Measurements from ENCODE around the gene TMEM9B.

Gene TMEM9B

GRCh38 chr11:8956860-8957259 lies 7.4 kb downstream of the TMEM9B start:
- Histone ChIP-seq H3K27me3 (ENCODE audit: insufficient read depth, low read depth, severe bottlenecking) (no peaks in the 10 kb centered on the region), H3K27ac (no peak overlapping the region), H3K4me3 (ENCODE audit: low read depth, low read length) (no peak overlapping the region), H3K9me3 (ENCODE audit: severe bottlenecking) (no peaks in the 10 kb centered on the region), H3K36me3 (peaks cover 15% of the 10 kb centered on the region)
- TF ChIP-seq, protein P1, sequence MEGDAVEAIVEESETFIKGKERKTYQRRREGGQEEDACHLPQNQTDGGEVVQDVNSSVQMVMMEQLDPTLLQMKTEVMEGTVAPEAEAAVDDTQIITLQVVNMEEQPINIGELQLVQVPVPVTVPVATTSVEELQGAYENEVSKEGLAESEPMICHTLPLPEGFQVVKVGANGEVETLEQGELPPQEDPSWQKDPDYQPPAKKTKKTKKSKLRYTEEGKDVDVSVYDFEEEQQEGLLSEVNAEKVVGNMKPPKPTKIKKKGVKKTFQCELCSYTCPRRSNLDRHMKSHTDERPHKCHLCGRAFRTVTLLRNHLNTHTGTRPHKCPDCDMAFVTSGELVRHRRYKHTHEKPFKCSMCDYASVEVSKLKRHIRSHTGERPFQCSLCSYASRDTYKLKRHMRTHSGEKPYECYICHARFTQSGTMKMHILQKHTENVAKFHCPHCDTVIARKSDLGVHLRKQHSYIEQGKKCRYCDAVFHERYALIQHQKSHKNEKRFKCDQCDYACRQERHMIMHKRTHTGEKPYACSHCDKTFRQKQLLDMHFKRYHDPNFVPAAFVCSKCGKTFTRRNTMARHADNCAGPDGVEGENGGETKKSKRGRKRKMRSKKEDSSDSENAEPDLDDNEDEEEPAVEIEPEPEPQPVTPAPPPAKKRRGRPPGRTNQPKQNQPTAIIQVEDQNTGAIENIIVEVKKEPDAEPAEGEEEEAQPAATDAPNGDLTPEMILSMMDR (IDR thresholded peaks at IDR 0.05; ENCODE audit: low read depth, low read length), result no peak
- DNase-seq, result no peak

DNA sequence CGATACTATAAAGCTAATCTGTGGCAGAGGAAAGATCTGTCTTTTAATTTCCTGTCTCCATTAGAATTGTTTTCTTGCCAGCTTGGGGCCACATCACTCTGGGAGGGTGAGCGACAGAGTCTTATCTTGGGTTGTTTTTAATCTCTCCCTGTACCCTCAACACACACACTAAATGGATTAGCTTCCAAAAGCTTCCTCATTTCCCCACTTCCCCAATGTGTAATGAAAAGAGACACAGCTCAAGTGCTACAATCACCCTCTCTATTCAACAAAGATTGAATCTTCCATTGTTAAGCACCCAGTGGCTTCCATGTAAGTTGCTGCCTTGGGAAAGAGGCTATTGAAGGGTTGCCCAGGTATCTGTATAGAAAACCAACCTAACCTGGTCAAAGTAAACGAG lies 15.4 kb downstream of the TMEM9B start:
- TF ChIP-seq, protein P1 (IDR thresholded peaks at IDR 0.05; ENCODE audit: low read depth, low read length), result no peak
- no peak overlapping the region for H3K4me3 ChIP-seq (ENCODE audit: low read depth, low read length)
- H3K27me3 ChIP-seq (ENCODE audit: insufficient read depth, low read depth, severe bottlenecking), result no peaks in the 10 kb centered on the region
- no peak for DNase-seq
- peaks cover 25% of the 10 kb centered on the region for H3K36me3 ChIP-seq
- H3K9me3 ChIP-seq (ENCODE audit: severe bottlenecking), result no peaks in the 10 kb centered on the region
- no peak overlapping the region for H3K27ac ChIP-seq

DNA sequence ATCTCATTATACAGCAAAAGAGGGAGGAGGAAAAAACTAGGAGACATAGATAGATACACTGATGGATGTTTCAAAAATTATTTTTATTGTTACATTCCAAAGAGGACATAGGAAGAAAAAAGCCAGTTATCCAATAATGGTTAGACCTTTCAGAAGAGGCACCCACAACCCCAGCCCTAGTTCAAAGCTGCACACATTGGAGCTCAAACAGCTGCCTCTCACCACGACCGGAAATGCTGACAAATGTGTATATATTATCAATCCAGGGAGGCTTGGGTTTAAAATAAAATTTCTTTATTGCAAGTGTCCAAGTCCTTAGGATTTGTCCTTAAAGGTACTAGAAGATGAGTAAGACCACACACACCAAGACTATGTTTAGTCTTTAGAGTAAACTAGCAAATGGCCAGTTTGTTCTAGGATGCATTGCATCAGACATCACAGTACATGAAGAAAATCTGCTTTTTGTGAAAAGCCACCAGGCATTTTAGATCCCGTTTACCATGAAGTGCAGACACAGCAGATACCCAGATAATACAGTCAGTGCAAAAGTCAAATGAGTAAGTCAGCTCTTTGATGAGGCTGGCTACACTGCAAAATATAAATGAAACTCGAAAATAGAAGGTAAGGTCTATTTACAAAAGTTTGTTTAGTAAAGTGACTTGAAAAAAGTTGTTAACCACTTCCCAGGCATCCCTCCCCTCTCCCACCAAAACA lies 16.9 kb downstream of the TMEM9B start:
- Histone ChIP-seq H3K4me3 (ENCODE audit: low read depth, low read length) (no peak overlapping the region), H3K9me3 (ENCODE audit: severe bottlenecking) (no peaks in the 10 kb centered on the region), H3K27ac (no peak overlapping the region), H3K36me3 (peaks cover 16% of the 10 kb centered on the region), H3K27me3 (ENCODE audit: insufficient read depth, low read depth, severe bottlenecking) (no peaks in the 10 kb centered on the region)
- DNase-seq, result no peak
- TF ChIP-seq, protein P1 (IDR thresholded peaks at IDR 0.05; ENCODE audit: low read depth, low read length), result no peak

GRCh38 chr11:8942518-8943066 lies 21.6 kb downstream of the TMEM9B start, which contains the start of gene ASCL3:
TSS of gene ASCL3 (minus strand) at chr11:8943016. CDS start at chr11:8938161, 4,855 bp downstream.
- no peak for DNase-seq
- H3K36me3 ChIP-seq, result peaks cover 5% of the 10 kb centered on the region
- H3K9me3 ChIP-seq (ENCODE audit: severe bottlenecking), result no peaks in the 10 kb centered on the region
- H3K4me3 ChIP-seq (ENCODE audit: low read depth, low read length), result no peak within 1 kb of the TSS
- no peaks in the 10 kb centered on the region for H3K27me3 ChIP-seq (ENCODE audit: insufficient read depth, low read depth, severe bottlenecking)
- H3K27ac ChIP-seq, result no peak within 1 kb of the TSS
- TF ChIP-seq, protein P1 (IDR thresholded peaks at IDR 0.05; ENCODE audit: low read depth, low read length), result no peak

GRCh38 chr11:8941341-8942103 lies 22.7 kb downstream of the TMEM9B start:
- TF ChIP-seq, protein P1 (IDR thresholded peaks at IDR 0.05; ENCODE audit: low read depth, low read length), result no peak
- Histone ChIP-seq H3K36me3 (no peaks in the 10 kb centered on the region), H3K9me3 (ENCODE audit: severe bottlenecking) (no peaks in the 10 kb centered on the region), H3K27me3 (ENCODE audit: insufficient read depth, low read depth, severe bottlenecking) (no peaks in the 10 kb centered on the region), H3K27ac (no peak overlapping the region), H3K4me3 (ENCODE audit: low read depth, low read length) (no peak overlapping the region)
- no peak for DNase-seq

Measured in WERI-Rb-1 (cell line).